ENCODE measurements around the gene ITPRIP. TPM values are rescaled to one million over a fixed set of nuclear protein-coding genes. Genes with fewer than 3 reads are reported as not detected.

The ITPRIP gene
- polyA plus RNA-seq, 1 experiment, result 33.6 TPM

DNA sequence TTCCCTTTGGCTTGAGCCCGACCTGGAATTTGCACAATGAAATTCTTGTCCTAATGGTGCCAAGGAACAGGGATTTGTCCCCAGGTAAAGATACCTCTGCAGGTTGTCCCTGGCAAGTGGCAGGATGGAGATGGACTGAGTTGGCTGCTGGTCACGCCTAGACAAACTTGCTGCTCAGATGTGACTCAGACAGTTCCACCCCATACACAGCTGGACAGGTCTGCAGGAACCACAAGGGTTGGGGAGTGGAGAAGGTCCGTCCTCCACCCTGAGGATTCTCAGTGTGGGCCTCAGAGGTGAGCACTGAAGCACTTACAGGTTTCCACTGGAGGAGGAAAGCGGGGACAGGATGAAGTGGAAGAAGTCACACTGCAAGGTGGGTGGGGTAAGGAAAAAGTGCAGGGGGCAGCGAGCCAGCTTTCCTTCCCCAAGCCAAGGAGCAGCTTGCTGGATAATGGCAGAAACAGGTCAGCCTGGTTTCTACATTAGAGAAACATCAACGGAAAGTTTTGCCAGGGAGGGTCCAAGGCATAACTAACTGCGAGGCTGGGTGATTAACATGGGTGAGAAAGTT, 20.5 kb downstream of the ITPRIP start:
- TF ChIP-seq CTCF (IDR thresholded peaks at IDR 0.05; ENCODE audit: insufficient read depth, low read depth, low read length), result no peak
- ChIA-PET CTCF (interaction anchor here (1.1 to 5.2 kb wide), 5 partner anchors 12 to 43 kb away, joined by 3 to 35 read pairs (median 5); no protein-coding TSS in a partner anchor), POLR2A (no interaction called here)
- Histone ChIP-seq H3K27me3 (ENCODE audit: control insufficient read depth, insufficient read depth, low read length) (no peaks in the 10 kb centered on the region), H3K4me3 (ENCODE audit: low read depth, low read length) (no peak overlapping the region), H3K36me3 (ENCODE audit: control insufficient read depth, insufficient read depth, low read length) (peaks cover 30% of the 10 kb centered on the region)
- DNase-seq (ENCODE audit: low read depth), result no peak

DNA sequence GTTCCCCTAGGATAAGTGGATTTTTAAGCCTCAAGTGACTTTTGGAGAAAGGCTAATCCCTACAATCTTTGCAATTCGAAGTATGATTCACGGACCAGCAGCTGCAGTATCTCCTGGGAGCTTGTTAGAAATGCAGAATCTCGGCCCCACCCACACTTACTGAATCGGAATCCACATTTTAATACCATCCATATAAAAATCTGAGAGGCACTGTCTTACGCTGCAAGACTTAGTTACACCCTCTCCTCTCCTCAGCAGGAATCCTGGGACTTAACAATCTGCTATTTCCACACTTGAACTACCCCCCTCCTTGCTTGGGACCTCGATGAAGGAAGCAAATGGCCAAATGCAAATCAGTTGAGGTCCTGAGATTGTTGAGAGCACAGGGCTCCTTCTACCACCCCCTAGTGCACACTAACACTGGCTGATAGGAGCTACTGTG, 21.0 kb downstream of the ITPRIP start:
- peaks cover 34% of the 10 kb centered on the region for H3K36me3 ChIP-seq (ENCODE audit: control insufficient read depth, insufficient read depth, low read length)
- DNase-seq (ENCODE audit: low read depth), result peak; percentile 77
- no peak for TF ChIP-seq CTCF (IDR thresholded peaks at IDR 0.05; ENCODE audit: insufficient read depth, low read depth, low read length)
- H3K4me3 ChIP-seq (ENCODE audit: low read depth, low read length), result no peak overlapping the region
- POLR2A ChIA-PET, result no interaction called here
- no peaks in the 10 kb centered on the region for H3K27me3 ChIP-seq (ENCODE audit: control insufficient read depth, insufficient read depth, low read length)
- CTCF ChIA-PET, result interaction anchor here (0.9 to 5.2 kb wide), 5 partner anchors 11 to 42 kb away, joined by 3 to 35 read pairs (median 5); partner anchors contain the start of gene ITPRIP

DNA sequence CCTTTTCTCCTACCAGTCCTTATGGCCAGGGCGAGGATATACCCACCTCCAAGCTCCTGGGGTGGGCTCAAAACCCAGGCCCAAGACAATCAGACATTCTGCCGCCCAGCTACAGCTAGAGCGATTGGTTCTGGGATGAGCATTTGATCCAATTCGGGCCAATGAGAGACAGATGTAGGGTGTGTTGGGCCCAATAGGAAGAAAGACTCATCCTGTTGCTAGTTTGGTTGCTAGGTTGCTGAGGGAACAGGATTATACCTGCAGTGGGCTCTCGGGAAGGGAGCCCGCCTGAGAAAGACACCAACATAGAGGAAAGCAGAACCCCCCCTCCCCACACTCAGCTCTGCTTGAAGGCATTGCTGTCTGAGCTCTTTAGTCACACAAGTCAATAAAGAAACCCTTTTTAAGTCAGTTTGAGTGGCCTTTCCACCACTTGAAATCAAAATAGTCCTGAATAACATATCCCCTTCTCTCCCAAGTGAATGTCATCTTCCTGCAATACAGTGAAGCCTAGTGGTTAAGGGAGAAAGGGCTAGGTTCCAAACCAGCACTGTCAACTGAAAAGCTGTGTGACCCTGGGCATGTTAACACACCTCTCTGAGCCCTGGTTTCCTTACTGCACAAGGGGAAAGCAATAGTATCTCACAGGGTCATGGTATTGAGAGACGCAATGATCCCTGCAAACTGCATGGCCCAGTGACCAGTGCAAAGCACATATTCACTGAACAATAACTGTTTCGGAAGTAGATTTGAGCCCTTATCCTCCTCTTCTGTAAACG, 21.8 kb downstream of the ITPRIP start:
- peaks cover 34% of the 10 kb centered on the region for H3K36me3 ChIP-seq (ENCODE audit: control insufficient read depth, insufficient read depth, low read length)
- POLR2A ChIA-PET, result no interaction called here
- no peaks in the 10 kb centered on the region for H3K27me3 ChIP-seq (ENCODE audit: control insufficient read depth, insufficient read depth, low read length)
- CTCF ChIA-PET, result interaction anchor here (0.8 to 5.2 kb wide), 4 partner anchors 11 to 34 kb away, joined by 3 to 35 read pairs (median 8); partner anchors contain the start of gene ITPRIP
- no peak overlapping the region for H3K4me3 ChIP-seq (ENCODE audit: low read depth, low read length)
- DNase-seq (ENCODE audit: low read depth), result no peak
- no peak for TF ChIP-seq CTCF (IDR thresholded peaks at IDR 0.05; ENCODE audit: insufficient read depth, low read depth, low read length)

- no peak for DNase-seq (ENCODE audit: low read depth)
- no peak for TF ChIP-seq CTCF (IDR thresholded peaks at IDR 0.05; ENCODE audit: insufficient read depth, low read depth, low read length)
- H3K4me3 ChIP-seq (ENCODE audit: low read depth, low read length), result no peak overlapping the region
- ChIA-PET POLR2A (no interaction called here), CTCF (interaction anchor here (2.8 to 5.2 kb wide), 2 partner anchors 10 to 35 kb away, joined by 13 to 35 read pairs; no protein-coding TSS in a partner anchor)
- H3K36me3 ChIP-seq (ENCODE audit: control insufficient read depth, insufficient read depth, low read length), result peaks cover 34% of the 10 kb centered on the region
- no peaks in the 10 kb centered on the region for H3K27me3 ChIP-seq (ENCODE audit: control insufficient read depth, insufficient read depth, low read length)
Observed at GRCh38 chr10:104315486-104315921, 22.8 kb downstream of the ITPRIP start.

All from BJ (cell line).